B cell (primary cell): ENCODE results near the gene ATP11B. TPM values are rescaled to one million over a fixed set of nuclear protein-coding genes. Genes with fewer than 3 reads are reported as not detected.

Experiments used
- ATAC-seq: fragments of 200-7000 bp; cut with Tn5 transposase; one replicate; pipeline ENCODE4 v1.10.0; 2021; ENCODE audit warnings: low read depth, mild to moderate bottlenecking, moderate number of reproducible peaks, moderate library complexity
- CTCF ChIA-PET: fragments of 350-600 bp; sonication (Branson Sonifier 250); formaldehyde crosslinking; loops from one replicate; lab custom pipeline; 2021; ENCODE audit warnings: antibody characterized with exemption, inconsistent platforms; lab: Charles Lee
- POLR2A ChIA-PET: fragments of 350-600 bp; sonication (Branson Sonifier 250); formaldehyde crosslinking; loops from one replicate; lab custom pipeline; 2021; ENCODE audit warnings: antibody characterized with exemption; lab: Charles Lee
- DNase-seq: peaks from one replicate; pipeline ENCODE4 v3.0.0; 2013
- H2AFZ ChIP-seq: 2 replicates; pipeline ENCODE4 v1.6.1; 2012; ENCODE audit warnings: mild to moderate bottlenecking, low read depth, low read length; ENCODE audit not compliant: insufficient read depth, poor library complexity, severe bottlenecking
- H3K27ac ChIP-seq, 2 donors: 1 replicate in 1 of 2; 2 replicates in 1 of 2; pipeline ENCODE4 v1.5.1; 2012 to 2013; ENCODE audit warnings: low read length in 2 of 2, mild to moderate bottlenecking in 2 of 2, moderate library complexity in 1 of 2
- H3K27me3 ChIP-seq, 4 experiments: fragments of 200-600 bp in 1 of 4; sonication (generic) in 1 of 4; replicated peaks in 1 of 4; 1 replicate in 2 of 4; 2 replicates in 2 of 4; pipeline versions ENCODE4 v1.6.1 to v1.7.0; 2013 to 2016; ENCODE audit warnings: low read length in 3 of 4, mild to moderate bottlenecking in 2 of 4, mixed read lengths in 1 of 4, moderate library complexity in 1 of 4; ENCODE audit not compliant: insufficient read depth in 4 of 4, control insufficient read depth in 3 of 4; ENCODE audit errors: control extremely low read depth in 1 of 4
- H3K36me3 ChIP-seq, 2 experiments: replicated peaks in 1 of 2; 1 replicate in 1 of 2; 2 replicates in 1 of 2; pipeline versions ENCODE4 v1.6.1 to v1.7.1; 2013; ENCODE audit warnings: low read length in 1 of 2; ENCODE audit not compliant: insufficient read depth in 2 of 2, control insufficient read depth in 1 of 2; ENCODE audit errors: control extremely low read depth in 1 of 2, extremely low read depth in 1 of 2
- H3K4me1 ChIP-seq, 2 donors: fragments of 200-600 bp in 1 of 2; sonication (generic) in 1 of 2; 1 replicate in 1 of 2; 2 replicates in 1 of 2; pipeline versions ENCODE4 v1.5.1 to v1.6.1; 2013 to 2017; ENCODE audit warnings: low read length in 2 of 2; ENCODE audit not compliant: control insufficient read depth in 2 of 2, insufficient read depth in 2 of 2
- H3K4me2 ChIP-seq: replicated peaks from 2 replicates; pipeline ENCODE3; 2012; ENCODE audit warnings: mild to moderate bottlenecking, low read depth, low read length; ENCODE audit not compliant: poor library complexity, severe bottlenecking
- H3K4me3 ChIP-seq, 5 experiments: fragments of 200-600 bp in 1 of 5; sonication (generic) in 1 of 5; 1 replicate in 3 of 5; 2 replicates in 2 of 5; pipeline versions ENCODE4 v1.5.1 to v1.7.0; 2011 to 2016; ENCODE audit warnings: low read length in 4 of 5, mild to moderate bottlenecking in 4 of 5, low read depth in 2 of 5, control low read depth in 1 of 5, moderate library complexity in 1 of 5; ENCODE audit not compliant: insufficient read depth in 1 of 5; ENCODE audit errors: control extremely low read depth in 1 of 5, extremely low read depth in 1 of 5
- H3K79me2 ChIP-seq: fragments of 200-600 bp; sonication (generic); one replicate; pipeline ENCODE4 v1.6.0; 2016; ENCODE audit warnings: low read length; ENCODE audit not compliant: control insufficient read depth, insufficient read depth
- H3K9ac ChIP-seq: fragments of 200-600 bp; sonication (generic); 2 replicates; pipeline ENCODE4 v1.6.1; 2017; ENCODE audit warnings: mild to moderate bottlenecking, low read length, moderate library complexity
- H3K9me3 ChIP-seq, 3 donors: one replicate each; pipeline versions ENCODE4 v1.6.1 to v1.7.1; 2013; ENCODE audit warnings: low read length in 2 of 3; ENCODE audit not compliant: control insufficient read depth in 2 of 3, insufficient read depth in 1 of 3; ENCODE audit errors: control extremely low read depth in 1 of 3
- H4K20me1 ChIP-seq: 2 replicates; pipeline ENCODE4 v1.6.0; 2012; ENCODE audit warnings: mild to moderate bottlenecking, low read length; ENCODE audit not compliant: insufficient read depth, control insufficient read depth, poor library complexity, severe bottlenecking
- H3K27ac Mint-ChIP-seq: one replicate; pipeline ENCODE4 v1.8.0; 2021; ENCODE audit warnings: mixed read lengths
- H3K27me3 Mint-ChIP-seq: one replicate; pipeline ENCODE4 v1.8.0; 2021; ENCODE audit warnings: mixed read lengths
- H3K4me1 Mint-ChIP-seq: one replicate; pipeline ENCODE4 v1.8.0; 2021; ENCODE audit warnings: mixed read lengths
- H3K4me3 Mint-ChIP-seq: one replicate; pipeline ENCODE4 v1.8.0; 2021; ENCODE audit warnings: mixed read lengths
- H3K9me3 Mint-ChIP-seq: one replicate; pipeline ENCODE4 v1.8.0; 2022; ENCODE audit warnings: mixed read lengths; ENCODE audit not compliant: insufficient read depth
- EZH2 ChIP-seq: IDR thresholded peaks from 2 replicates; pipeline ENCODE4 v1.6.1; 2012; ENCODE audit warnings: borderline replicate concordance, low read depth, mild to moderate bottlenecking, moderate library complexity, low read length; ENCODE audit not compliant: insufficient read depth, poor library complexity, severe bottlenecking
- WGBS: methylation state at CpG from one replicate; pipeline ENCODE4 v1.1.5; 2013; ENCODE audit warnings: missing lambda C conversion rate; ENCODE audit not compliant: insufficient coverage; 5-methylcytosine and 5-hydroxymethylcytosine counted together
- intact Hi-C: fragments of 100-400 bp; cut with micrococcal nuclease; formaldehyde crosslinking; loops from one replicate; pipeline ENCODE4 v1.10.0; 2022
- polyA plus RNA-seq: library from polyadenylated mRNA; depleted of rRNA; stranded (reverse); fragments of >200 nt; gene quantifications from 2 replicates; pipeline ENCODE4 v1.2.3, GENCODE V29; 2012
- total RNA-seq, 2 donors: library from RNA; stranded (reverse); fragments of 120-200 nt in 1 of 2; gene quantifications; 1 replicate in 1 of 2; 2 replicates in 1 of 2; pipeline versions ENCODE4 v1.2.3 to v1.2.4, GENCODE V29; 2013 to 2022
- TF ChIP-seq, protein P1 (sequence below): fragments of 200-600 bp; IDR thresholded peaks from one replicate; pipeline ENCODE4 v1.8.0; 2022; ENCODE audit warnings: antibody characterized with exemption, mild to moderate bottlenecking

ATP11B gene
- total and polyA plus RNA-seq, 2 donors (not counting 1 experiment from before 2014, with no cell fraction given) = 14.0 to 81.9 TPM

DNA sequence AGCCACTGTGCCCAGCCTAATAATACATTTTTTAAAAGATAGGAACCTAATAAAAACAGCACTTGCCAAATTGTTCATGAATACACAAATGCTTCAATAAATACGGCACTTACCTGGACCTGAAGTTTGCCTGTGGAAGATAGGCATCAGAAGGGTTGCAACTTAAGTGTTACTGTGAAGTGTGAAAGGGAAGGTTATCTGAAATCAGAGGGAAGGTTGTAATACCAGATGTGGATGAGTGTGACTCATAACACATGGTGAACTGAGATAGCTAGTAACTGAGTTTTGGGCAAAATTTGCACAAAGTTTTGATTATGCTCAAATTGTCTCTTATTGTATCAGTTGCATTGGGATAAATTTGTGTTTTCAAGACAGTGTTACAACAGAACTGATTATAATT, 68.0 kb downstream of the ATP11B start:
- H3K4me1 Mint-ChIP-seq = no peaks in the 10 kb centered on the region
- no peak overlapping the region for H3K4me3 ChIP-seq
- intact Hi-C loops = no loop called here
- no peaks in the 10 kb centered on the region for H3K9me3 ChIP-seq
- no peak for ATAC-seq
- no peak overlapping the region for H3K4me3 Mint-ChIP-seq
- no peaks in the 10 kb centered on the region for H3K79me2 ChIP-seq
- H3K27ac ChIP-seq = no peak overlapping the region
- H2AFZ ChIP-seq = no peak overlapping the region
- ChIA-PET POLR2A (no interaction called here), CTCF (interaction anchor here (1.8 kb wide), 1 partner anchor 46 kb away, joined by 3 read pairs; no protein-coding TSS in a partner anchor)
- H3K27me3 ChIP-seq = no peaks in the 10 kb centered on the region
- H3K27me3 Mint-ChIP-seq = no peaks in the 10 kb centered on the region
- H3K9me3 Mint-ChIP-seq = no peaks in the 10 kb centered on the region
- H3K4me2 ChIP-seq = no peak overlapping the region
- TF ChIP-seq, protein P1, sequence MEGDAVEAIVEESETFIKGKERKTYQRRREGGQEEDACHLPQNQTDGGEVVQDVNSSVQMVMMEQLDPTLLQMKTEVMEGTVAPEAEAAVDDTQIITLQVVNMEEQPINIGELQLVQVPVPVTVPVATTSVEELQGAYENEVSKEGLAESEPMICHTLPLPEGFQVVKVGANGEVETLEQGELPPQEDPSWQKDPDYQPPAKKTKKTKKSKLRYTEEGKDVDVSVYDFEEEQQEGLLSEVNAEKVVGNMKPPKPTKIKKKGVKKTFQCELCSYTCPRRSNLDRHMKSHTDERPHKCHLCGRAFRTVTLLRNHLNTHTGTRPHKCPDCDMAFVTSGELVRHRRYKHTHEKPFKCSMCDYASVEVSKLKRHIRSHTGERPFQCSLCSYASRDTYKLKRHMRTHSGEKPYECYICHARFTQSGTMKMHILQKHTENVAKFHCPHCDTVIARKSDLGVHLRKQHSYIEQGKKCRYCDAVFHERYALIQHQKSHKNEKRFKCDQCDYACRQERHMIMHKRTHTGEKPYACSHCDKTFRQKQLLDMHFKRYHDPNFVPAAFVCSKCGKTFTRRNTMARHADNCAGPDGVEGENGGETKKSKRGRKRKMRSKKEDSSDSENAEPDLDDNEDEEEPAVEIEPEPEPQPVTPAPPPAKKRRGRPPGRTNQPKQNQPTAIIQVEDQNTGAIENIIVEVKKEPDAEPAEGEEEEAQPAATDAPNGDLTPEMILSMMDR = no peak
- TF ChIP-seq EZH2 = no peak
- peaks cover 11 to 30% of the 10 kb centered on the region in 2 experiments for H3K36me3 ChIP-seq
- no peaks in the 10 kb centered on the region for H4K20me1 ChIP-seq
- no peaks in the 10 kb centered on the region for H3K4me1 ChIP-seq
- H3K9ac ChIP-seq = no peak overlapping the region
- DNase-seq = no peak
- H3K27ac Mint-ChIP-seq = no peak overlapping the region
- WGBS = 100% methylated on average over 1 of the region's 1 CpG

DNA sequence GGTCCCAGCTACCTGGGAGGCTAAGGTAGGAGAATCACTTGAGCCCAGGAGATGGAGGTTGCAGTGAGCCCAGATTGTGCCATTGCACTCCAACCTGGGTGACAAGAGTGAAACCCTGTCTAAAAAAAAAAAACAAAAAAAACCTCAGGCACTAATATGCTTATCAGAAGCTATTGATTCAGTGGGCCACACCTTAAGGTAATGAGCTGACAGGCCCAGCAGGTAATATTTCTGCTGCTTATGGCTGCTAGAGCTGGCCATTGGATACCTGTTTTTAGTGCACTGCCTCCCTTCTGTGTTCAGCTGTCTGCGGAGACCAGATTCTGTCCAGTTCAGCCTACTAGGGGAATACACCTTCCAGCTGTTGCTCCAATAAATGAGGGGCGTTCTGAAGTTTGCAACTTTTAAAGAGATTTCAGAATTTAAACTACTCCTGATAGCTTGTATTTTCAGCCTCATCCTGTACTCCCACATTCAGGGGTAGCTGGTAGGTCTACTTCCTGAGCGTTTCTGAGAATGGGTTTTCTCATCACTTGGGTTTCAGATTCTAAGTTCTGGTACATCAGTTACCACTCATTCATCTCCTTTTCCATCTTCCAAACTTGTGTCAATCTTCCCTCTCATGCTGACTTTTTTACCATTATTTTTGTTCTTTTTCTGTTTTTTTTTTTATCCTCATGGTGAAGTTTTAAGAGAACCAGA, 69.0 kb downstream of the ATP11B start:
- Histone ChIP-seq H3K9me3 (no peaks in the 10 kb centered on the region), H3K4me3 (no peak overlapping the region), H3K4me1 (no peaks in the 10 kb centered on the region), H3K27ac (no peak overlapping the region), H3K79me2 (no peaks in the 10 kb centered on the region), H3K36me3 (peaks cover 9 to 32% of the 10 kb centered on the region in 2 experiments), H3K4me2 (no peak overlapping the region), H3K9ac (no peak overlapping the region), H4K20me1 (no peaks in the 10 kb centered on the region), H2AFZ (no peak overlapping the region), H3K27me3 (no peaks in the 10 kb centered on the region)
- TF ChIP-seq EZH2 = no peak
- TF ChIP-seq, protein P1 = no peak
- H3K9me3 Mint-ChIP-seq = no peaks in the 10 kb centered on the region
- CTCF ChIA-PET = no interaction called here
- WGBS = 100% methylated on average over 1 of the region's 3 CpGs
- ATAC-seq (no peak), DNase-seq (no peak)
- H3K4me1 Mint-ChIP-seq = no peaks in the 10 kb centered on the region
- intact Hi-C loops = no loop called here
- POLR2A ChIA-PET = no interaction called here
- H3K4me3 Mint-ChIP-seq = no peak overlapping the region
- no peaks in the 10 kb centered on the region for H3K27me3 Mint-ChIP-seq
- no peak overlapping the region for H3K27ac Mint-ChIP-seq
